ENCODE measurements around the gene CD300LF. TPM values are rescaled to one million over a fixed set of nuclear protein-coding genes. Genes with fewer than 3 reads are reported as not detected.

Gene CD300LF
- total and polyA plus RNA-seq, 2 donors = 0.63 to 1.3 TPM

DNA sequence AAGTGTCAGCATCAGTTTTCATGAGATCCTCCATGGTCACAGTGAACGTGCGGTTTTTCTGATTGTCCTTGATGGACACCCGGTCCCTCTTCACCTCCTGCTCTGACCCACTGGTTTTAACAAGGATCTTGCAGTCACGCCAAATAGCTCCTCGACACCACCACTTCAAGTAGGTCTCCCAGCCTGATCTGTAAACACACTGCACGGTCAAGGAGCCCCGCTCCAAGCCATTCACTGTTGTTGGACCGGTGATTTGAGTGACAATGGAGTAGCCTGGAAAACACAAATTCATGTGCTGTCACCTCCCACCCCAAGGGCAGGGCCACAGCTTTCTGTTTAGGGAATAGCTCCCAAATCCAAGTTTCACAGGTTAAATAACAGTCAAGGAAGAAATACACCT lies 8.2 kb downstream of the CD300LF start:
- 84% methylated on average over 8 of the region's 8 CpGs for WGBS
- no peak overlapping the region for H3K4me3 ChIP-seq (ENCODE audit: low read depth, low read length)
- no peak for DNase-seq (ENCODE audit: extremely low spot score)
- H3K27ac ChIP-seq (ENCODE audit: low read depth) = no peak overlapping the region
- no peaks in the 10 kb centered on the region for H3K36me3 ChIP-seq (ENCODE audit: insufficient read depth)
- no peaks in the 10 kb centered on the region for H3K4me1 ChIP-seq (ENCODE audit: insufficient read depth)

DNA sequence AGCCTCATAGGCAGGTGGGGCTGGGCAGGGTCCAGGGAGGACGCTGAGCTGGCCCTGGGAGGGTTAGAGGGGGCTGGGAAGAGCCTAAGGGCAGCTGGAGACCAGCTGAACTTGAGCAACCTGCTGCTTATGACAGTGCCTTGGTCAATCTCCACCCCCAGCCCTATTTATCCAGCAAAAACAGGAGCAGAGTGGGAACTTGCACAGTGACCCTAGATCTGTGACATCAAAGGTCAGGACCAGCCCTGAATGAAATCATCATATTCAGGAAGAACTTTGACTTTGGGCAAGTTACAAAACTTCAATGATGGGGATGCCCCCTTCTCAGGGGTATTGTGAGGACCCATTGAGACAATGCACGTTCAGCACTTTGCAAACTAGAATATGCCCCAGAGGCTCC lies 9.4 kb downstream of the CD300LF start:
- H3K36me3 ChIP-seq (ENCODE audit: insufficient read depth) = no peaks in the 10 kb centered on the region
- H3K27ac ChIP-seq (ENCODE audit: low read depth) = no peak overlapping the region
- H3K4me3 ChIP-seq (ENCODE audit: low read depth, low read length) = no peak overlapping the region
- 61% methylated on average over 2 of the region's 2 CpGs for WGBS
- H3K4me1 ChIP-seq (ENCODE audit: insufficient read depth) = no peaks in the 10 kb centered on the region
- DNase-seq (ENCODE audit: extremely low spot score) = no peak

DNA sequence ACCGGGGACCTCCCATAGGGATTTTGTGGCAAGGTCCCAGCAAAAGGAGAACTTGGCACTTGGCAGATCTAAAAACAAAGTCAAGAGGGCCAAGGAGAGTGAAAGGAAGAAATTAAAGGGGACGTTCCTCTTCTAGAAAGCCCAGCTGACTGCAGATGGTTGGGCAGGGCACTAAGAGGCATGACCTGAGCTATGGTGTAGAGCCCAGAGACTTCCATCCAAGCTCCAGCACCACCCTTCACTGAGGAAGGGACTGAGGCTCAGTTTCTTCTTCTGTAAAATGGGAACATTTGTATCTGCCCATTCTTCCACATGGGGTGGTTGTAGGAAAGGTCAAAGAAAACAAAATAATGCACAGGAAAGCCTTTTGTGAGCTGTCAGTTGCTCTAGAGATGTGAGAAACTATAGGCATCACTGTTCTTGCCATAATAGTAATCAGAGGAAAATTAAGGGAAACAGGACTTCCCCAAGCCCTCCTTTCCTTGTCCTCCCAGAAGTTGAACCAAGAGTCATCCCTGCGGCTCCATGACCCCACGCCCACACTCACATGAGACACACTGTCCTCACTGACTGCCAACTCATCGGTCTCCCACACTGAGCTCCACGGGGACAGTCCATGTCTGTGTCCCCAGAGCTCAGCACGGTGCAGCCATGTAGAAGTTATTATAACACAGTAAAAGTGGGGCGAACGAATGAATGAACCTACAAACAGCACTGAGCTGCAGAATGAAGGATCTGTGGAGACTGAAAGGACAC lies 10.4 kb downstream of the CD300LF start:
- no peak for DNase-seq (ENCODE audit: extremely low spot score)
- 72% methylated on average over 9 of the region's 9 CpGs for WGBS
- H3K27ac ChIP-seq (ENCODE audit: low read depth) = no peak overlapping the region
- no peaks in the 10 kb centered on the region for H3K4me1 ChIP-seq (ENCODE audit: insufficient read depth)
- no peak overlapping the region for H3K4me3 ChIP-seq (ENCODE audit: low read depth, low read length)
- H3K36me3 ChIP-seq (ENCODE audit: insufficient read depth) = no peaks in the 10 kb centered on the region

DNA sequence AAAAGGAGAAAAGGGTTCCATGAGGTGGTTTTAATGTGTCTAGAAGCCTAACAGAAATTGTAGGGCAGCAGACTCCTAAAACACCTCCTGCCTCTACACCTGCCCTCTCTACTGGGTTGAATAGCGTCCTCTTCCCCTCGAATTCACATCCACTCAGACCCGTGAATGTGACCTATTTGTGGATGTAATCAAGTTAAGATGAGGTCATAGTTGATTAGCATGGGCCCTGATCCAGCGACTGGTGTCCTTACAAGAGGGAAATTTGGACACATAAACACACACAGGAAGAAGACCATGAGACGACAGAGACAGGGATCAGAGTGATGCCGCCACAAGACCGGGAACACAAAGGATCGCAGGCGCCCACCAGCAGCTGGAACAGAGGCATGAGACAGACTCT lies 13.5 kb downstream of the CD300LF start:
- DNase-seq (ENCODE audit: extremely low spot score) = no peak
- H3K4me3 ChIP-seq (ENCODE audit: low read depth, low read length) = no peak overlapping the region
- no peaks in the 10 kb centered on the region for H3K4me1 ChIP-seq (ENCODE audit: insufficient read depth)
- no peak overlapping the region for H3K27ac ChIP-seq (ENCODE audit: low read depth)
- H3K36me3 ChIP-seq (ENCODE audit: insufficient read depth) = no peaks in the 10 kb centered on the region
- 65% methylated on average over 9 of the region's 9 CpGs for WGBS

DNA sequence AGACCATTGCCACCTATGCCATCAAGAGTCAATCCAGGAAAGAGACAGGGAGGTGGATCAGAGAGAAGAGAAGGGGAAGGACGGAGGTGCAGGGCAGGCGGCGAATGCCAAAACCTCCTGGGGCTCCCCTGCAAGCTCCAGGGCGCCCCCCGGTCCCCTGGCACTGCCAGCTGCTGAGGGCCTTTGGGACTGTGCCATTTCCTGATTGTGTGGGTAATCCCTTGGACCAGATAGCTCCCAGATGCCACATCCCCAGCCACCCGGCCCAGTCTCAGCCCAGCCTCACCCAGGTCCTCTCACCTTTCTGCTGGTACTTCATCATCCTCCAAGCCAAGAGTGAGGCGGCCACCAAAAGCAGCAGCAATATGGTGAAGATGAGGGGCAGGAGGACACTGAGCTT lies 14.7 kb downstream of the CD300LF start:
- Histone ChIP-seq H3K4me3 (ENCODE audit: low read depth, low read length) (no peak overlapping the region), H3K36me3 (ENCODE audit: insufficient read depth) (no peaks in the 10 kb centered on the region), H3K4me1 (ENCODE audit: insufficient read depth) (no peaks in the 10 kb centered on the region), H3K27ac (ENCODE audit: low read depth) (no peak overlapping the region)
- WGBS = 85% methylated on average over 7 of the region's 7 CpGs
- no peak for DNase-seq (ENCODE audit: extremely low spot score)

DNA sequence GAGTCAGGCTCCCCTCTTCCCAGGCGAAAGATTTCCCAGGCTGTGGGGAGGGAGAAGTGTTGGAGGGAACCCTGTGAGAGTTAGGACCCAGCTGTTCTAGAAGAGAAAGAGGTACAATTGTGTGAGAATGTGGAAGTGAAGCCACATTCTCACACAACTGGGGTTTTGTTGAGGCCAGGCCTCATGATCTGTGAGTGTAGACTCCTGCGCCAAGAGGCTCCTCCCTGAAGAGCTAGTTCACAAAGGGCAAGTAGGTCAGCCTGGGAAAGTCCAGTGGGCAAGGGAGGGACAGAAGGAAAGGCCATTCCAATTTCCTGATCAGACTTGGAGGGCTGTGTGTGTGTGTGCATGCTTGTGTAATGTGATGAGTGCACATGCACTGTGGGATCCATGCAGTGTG lies 15.2 kb downstream of the CD300LF start:
- no peaks in the 10 kb centered on the region for H3K4me1 ChIP-seq (ENCODE audit: insufficient read depth)
- DNase-seq (ENCODE audit: extremely low spot score) = no peak
- 67% methylated on average over 2 of the region's 2 CpGs for WGBS
- H3K36me3 ChIP-seq (ENCODE audit: insufficient read depth) = no peaks in the 10 kb centered on the region
- H3K4me3 ChIP-seq (ENCODE audit: low read depth, low read length) = no peak overlapping the region
- H3K27ac ChIP-seq (ENCODE audit: low read depth) = no peak overlapping the region

DNA sequence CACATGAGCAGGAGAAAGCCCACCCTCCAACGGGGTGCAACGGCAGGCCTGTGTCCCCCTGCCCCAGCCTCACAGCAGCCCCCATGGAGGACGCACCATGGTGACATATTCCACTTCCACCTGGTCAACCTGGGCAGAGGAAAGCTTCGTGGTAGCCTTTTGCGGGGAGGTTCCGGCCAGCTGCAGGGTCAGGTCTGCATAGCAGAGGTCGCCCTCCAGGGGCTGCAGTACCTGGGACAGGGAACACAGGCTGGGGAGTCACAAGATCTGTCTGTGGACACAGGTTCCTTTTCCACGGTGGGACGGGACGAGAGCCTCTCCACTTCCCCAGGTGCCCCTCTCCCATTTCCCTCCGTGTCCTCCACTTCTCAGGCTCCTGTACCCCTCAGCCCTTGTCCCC lies 17.1 kb downstream of the CD300LF start:
- no peak for DNase-seq (ENCODE audit: extremely low spot score)
- 87% methylated on average over 11 of the region's 11 CpGs for WGBS
- Histone ChIP-seq H3K36me3 (ENCODE audit: insufficient read depth) (no peaks in the 10 kb centered on the region), H3K4me1 (ENCODE audit: insufficient read depth) (no peaks in the 10 kb centered on the region), H3K4me3 (ENCODE audit: low read depth, low read length) (no peak overlapping the region), H3K27ac (ENCODE audit: low read depth) (no peak overlapping the region)

DNA sequence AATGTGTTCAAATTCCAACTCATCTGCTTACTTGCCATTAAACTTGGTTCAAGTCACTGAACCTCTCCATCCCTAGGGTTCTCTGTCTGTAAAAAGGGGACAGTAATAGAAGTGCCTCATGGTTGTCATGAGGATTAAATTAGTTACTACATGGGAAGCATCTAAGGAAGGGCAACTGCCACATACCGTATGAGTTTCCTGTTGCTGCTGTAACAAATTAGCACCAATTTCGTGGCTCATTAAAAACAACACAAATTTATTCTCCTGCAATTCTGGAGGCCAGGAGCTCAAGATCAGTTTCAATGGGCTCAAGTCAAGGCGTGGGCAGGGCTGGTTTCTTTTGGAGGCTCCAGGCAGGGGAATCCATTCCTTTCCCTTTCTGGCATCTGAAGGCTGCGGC lies 18.6 kb downstream of the CD300LF start:
- Histone ChIP-seq H3K4me1 (ENCODE audit: insufficient read depth) (no peaks in the 10 kb centered on the region), H3K36me3 (ENCODE audit: insufficient read depth) (no peaks in the 10 kb centered on the region), H3K4me3 (ENCODE audit: low read depth, low read length) (no peak overlapping the region), H3K27ac (ENCODE audit: low read depth) (no peak overlapping the region)
- no peak for DNase-seq (ENCODE audit: extremely low spot score)
- 82% methylated on average over 4 of the region's 4 CpGs for WGBS

DNA sequence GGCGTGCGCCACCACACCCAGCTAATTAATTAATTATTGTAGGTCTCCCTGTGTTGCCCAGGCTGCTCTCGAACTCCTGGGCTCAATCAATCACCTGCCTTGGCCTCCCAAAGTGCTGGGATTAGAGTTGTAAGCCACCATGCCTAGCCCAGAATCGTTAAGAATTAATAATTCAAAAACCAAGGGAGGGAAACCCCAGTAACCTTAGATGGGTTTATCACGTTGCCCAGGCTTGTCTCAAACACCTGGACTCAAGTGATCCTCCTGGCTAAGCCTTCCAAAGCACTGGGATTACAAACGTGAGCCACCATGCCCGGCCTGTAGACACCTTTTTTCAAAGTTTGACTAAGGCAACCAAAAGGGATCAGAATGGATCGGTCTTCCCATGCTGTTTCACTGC lies 21.6 kb downstream of the CD300LF start:
- no peak for DNase-seq (ENCODE audit: extremely low spot score)
- 74% methylated on average over 8 of the region's 8 CpGs for WGBS
- no peaks in the 10 kb centered on the region for H3K4me1 ChIP-seq (ENCODE audit: insufficient read depth)
- H3K36me3 ChIP-seq (ENCODE audit: insufficient read depth) = no peaks in the 10 kb centered on the region
- no peak overlapping the region for H3K4me3 ChIP-seq (ENCODE audit: low read depth, low read length)
- no peak overlapping the region for H3K27ac ChIP-seq (ENCODE audit: low read depth)

DNA sequence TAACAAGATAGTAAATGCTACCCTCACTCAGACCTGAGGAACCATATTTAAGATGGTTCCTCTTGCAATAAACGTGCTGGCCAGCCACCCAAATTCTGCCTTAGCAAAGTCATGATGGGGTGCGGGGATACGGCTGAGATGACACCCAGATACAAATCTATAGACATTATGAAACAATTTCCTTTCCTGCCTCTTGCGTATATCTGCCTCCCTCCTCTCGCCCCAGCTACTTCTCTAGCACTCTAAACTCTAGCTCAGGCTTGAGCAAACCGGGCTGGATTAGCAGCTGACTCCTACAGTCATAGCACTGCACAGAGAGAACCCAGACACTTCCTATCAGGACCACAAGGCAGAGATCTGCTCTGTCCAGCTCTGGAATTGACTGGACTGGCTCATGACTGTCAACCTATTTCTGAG lies 22.3 kb downstream of the CD300LF start:
- WGBS = 57% methylated on average over 6 of the region's 6 CpGs
- no peak overlapping the region for H3K4me3 ChIP-seq (ENCODE audit: low read depth, low read length)
- H3K36me3 ChIP-seq (ENCODE audit: insufficient read depth) = no peaks in the 10 kb centered on the region
- no peaks in the 10 kb centered on the region for H3K4me1 ChIP-seq (ENCODE audit: insufficient read depth)
- H3K27ac ChIP-seq (ENCODE audit: low read depth) = no peak overlapping the region
- no peak for DNase-seq (ENCODE audit: extremely low spot score)

DNA sequence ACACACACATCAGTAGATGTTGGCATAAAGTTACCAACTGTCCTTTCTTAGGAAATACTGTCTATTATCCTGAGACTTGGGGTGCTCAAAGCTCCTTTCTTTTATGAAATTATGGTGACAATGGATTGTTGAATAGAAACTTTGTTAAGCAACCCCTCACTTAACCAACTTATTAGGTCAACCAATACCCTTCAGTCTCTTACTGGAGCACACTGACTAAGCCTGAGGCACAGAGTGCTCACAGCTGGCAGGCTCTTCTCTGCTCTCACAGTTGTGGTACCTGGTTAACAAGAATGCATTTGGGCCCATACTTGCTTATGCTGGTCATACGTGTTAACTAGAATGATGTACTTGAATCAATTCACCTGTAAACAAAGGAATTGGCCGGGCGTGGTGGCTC lies 24.8 kb downstream of the CD300LF start:
- Histone ChIP-seq H3K27ac (ENCODE audit: low read depth) (no peak overlapping the region), H3K4me3 (ENCODE audit: low read depth, low read length) (no peak overlapping the region), H3K36me3 (ENCODE audit: insufficient read depth) (no peaks in the 10 kb centered on the region), H3K4me1 (ENCODE audit: insufficient read depth) (no peaks in the 10 kb centered on the region)
- WGBS = 85% methylated on average over 3 of the region's 3 CpGs
- no peak for DNase-seq (ENCODE audit: extremely low spot score)

DNA sequence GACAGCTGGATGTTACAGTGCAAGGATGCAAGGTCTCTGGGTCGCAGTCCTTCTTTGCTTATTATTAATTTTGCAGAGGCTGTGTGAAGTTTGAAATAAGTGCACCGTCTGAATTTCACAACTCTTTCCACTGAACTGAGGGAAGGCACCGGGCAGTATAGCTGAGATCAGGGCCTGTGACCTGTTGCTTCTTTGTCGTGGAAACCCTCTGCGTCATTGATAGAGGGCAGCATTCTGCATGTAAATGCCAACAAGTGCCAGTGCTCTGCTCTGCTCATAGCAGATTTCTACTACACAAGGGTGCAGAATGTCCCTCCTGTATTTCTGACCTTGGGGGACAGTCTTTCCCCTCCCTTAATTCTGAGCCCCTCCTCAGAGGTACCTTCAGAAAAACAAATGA lies 26.0 kb downstream of the CD300LF start:
- DNase-seq (ENCODE audit: extremely low spot score) = no peak
- Histone ChIP-seq H3K4me3 (ENCODE audit: low read depth, low read length) (no peak overlapping the region), H3K36me3 (ENCODE audit: insufficient read depth) (no peaks in the 10 kb centered on the region), H3K27ac (ENCODE audit: low read depth) (no peak overlapping the region), H3K4me1 (ENCODE audit: insufficient read depth) (no peaks in the 10 kb centered on the region)
- WGBS = 63% methylated on average over 5 of the region's 5 CpGs

DNA sequence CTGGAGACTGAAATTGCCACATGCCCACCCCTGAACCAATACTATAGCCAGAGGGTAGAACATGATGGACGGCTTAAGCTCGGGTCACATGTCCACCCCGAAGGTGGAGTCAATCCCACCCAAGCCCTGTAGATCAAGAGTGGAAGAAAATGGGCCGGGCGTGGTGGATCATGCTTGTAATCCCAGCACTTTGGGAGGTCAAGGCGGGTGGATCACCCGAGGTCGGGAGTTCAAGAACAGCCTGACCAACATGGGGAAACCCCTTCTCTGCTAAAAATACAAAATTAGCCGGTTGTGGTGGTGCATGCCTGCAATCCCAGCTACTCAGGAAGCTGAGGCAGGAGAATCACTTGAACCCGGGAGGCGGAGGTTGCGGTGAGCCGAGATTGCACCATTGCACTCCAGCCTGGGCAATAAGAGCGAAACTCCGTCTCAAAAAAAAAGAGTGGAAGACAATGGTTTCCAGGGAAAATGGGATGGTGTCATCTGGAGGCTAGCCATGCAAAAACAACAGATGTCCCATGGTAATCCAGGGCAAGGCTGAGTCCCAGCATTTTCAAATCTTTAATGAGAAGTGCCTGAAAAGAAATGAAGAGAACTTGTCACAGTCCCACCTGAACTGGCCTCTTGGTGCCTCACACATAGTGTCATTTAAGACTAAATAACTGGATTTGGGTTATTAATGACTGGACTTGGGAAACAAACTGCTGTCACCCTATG lies 30.1 kb downstream of the CD300LF start:
- Histone ChIP-seq H3K4me3 (ENCODE audit: low read depth, low read length) (no peak overlapping the region), H3K4me1 (ENCODE audit: insufficient read depth) (no peaks in the 10 kb centered on the region), H3K27ac (ENCODE audit: low read depth) (no peak overlapping the region), H3K36me3 (ENCODE audit: insufficient read depth) (no peaks in the 10 kb centered on the region)
- no peak for DNase-seq (ENCODE audit: extremely low spot score)
- WGBS = 83% methylated on average over 15 of the region's 15 CpGs

DNA sequence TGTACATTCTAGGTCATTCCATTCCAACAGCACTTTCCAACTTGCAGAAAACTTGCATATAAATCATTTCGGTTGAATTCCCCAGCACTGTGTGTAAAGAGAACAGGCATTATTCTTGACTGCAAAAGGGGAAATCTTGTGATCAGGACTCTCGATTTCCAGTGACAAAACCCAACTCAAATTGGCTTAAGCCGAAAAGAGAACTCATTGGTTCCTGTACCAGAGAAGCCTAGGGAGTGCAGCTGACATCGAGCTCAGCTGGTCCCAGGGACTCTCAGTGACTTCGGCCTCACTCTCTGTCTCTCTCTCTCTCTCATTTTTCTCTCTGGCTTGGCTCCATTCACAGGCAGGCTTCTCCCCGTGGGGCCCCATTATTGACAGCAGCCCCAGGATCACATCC lies 30.7 kb downstream of the CD300LF start:
- no peak for DNase-seq (ENCODE audit: extremely low spot score)
- no peak overlapping the region for H3K4me3 ChIP-seq (ENCODE audit: low read depth, low read length)
- no peak overlapping the region for H3K27ac ChIP-seq (ENCODE audit: low read depth)
- H3K36me3 ChIP-seq (ENCODE audit: insufficient read depth) = no peaks in the 10 kb centered on the region
- no peaks in the 10 kb centered on the region for H3K4me1 ChIP-seq (ENCODE audit: insufficient read depth)
- WGBS = 77% methylated on average over 6 of the region's 6 CpGs
